ENCODE results near the gene KAZN.

GRCh38 chr1:14682941-14683621 is 84.6 kb downstream of the KAZN start:
- TF ChIP-seq, protein P1, sequence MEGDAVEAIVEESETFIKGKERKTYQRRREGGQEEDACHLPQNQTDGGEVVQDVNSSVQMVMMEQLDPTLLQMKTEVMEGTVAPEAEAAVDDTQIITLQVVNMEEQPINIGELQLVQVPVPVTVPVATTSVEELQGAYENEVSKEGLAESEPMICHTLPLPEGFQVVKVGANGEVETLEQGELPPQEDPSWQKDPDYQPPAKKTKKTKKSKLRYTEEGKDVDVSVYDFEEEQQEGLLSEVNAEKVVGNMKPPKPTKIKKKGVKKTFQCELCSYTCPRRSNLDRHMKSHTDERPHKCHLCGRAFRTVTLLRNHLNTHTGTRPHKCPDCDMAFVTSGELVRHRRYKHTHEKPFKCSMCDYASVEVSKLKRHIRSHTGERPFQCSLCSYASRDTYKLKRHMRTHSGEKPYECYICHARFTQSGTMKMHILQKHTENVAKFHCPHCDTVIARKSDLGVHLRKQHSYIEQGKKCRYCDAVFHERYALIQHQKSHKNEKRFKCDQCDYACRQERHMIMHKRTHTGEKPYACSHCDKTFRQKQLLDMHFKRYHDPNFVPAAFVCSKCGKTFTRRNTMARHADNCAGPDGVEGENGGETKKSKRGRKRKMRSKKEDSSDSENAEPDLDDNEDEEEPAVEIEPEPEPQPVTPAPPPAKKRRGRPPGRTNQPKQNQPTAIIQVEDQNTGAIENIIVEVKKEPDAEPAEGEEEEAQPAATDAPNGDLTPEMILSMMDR (IDR thresholded peaks at IDR 0.05): no peak
- no peak for TF ChIP-seq POLR2AphosphoS5 (IDR thresholded peaks at IDR 0.05)
